K562 (cell line): ENCODE measurements around the gene FBLN7. TPM values are rescaled to one million over a fixed set of nuclear protein-coding genes. Genes with fewer than 3 reads are reported as not detected.

Source experiments
- polyA plus RNA-seq, 8 experiments: library from polyadenylated mRNA; depleted of rRNA in 4 of 8; stranded (reverse) in 5 of 8; unstranded in 3 of 8; fragments of >200 nt; fragmentation: Nextera tagmentation in 2 of 8; fragmentation: Illumina TruSeq in 1 of 8; extraction: Ambion mirVana in 2 of 8; extraction: Trizol in 1 of 8; gene quantifications; 2 replicates each; pipeline versions ENCODE4 v1.2.1 to v1.2.3, GENCODE V29; 2011 to 2014; ENCODE audit warnings: inconsistent platforms in 1 of 8, missing spikeins in 1 of 8
- total RNA-seq, 7 experiments: library from RNA; depleted of rRNA in 6 of 7; stranded (reverse); fragments of >200 nt in 6 of 7; fragmentation: Illumina TruSeq in 2 of 7; extraction: Trizol in 2 of 7; gene quantifications; 2 replicates each; pipeline versions ENCODE4 v1.2.1 to v1.2.3, GENCODE V29; 2011 to 2021; ENCODE audit warnings: low replicate concordance in 1 of 7

Gene FBLN7
- total and polyA plus RNA-seq, 9 of the 15 experiments (the other 6 are each of a cell fraction or from before 2014, with no cell fraction given): 0.13 TPM; not detected in 8

Other genes with a start within 250 kb of the FBLN7 start
- gene MERTK, start 239.8 kb upstream of the FBLN7 start, total RNA-seq (2014; rRNA removed): 0.82 and 1.1 TPM in 2 replicates
- 0.73 and 0.83 TPM in 2 replicates for gene MERTK, start 239.8 kb upstream of the FBLN7 start, total RNA-seq (2014; rRNA removed; fragmentation: Illumina TruSeq; extraction: Trizol)
- gene MERTK, start 239.8 kb upstream of the FBLN7 start, total RNA-seq (2015; rRNA removed; fragmentation: Illumina TruSeq; extraction: Trizol): 0.62 and 0.68 TPM in 2 replicates
- 1.1 and 1.4 TPM in 2 replicates for gene MERTK, start 239.8 kb upstream of the FBLN7 start, total RNA-seq (2021)
- gene MERTK, start 239.8 kb upstream of the FBLN7 start, polyA plus RNA-seq (2011; rRNA removed): 1.6 and 2.7 TPM in 2 replicates
- gene MERTK, start 239.8 kb upstream of the FBLN7 start, polyA plus RNA-seq (2014; fragmentation: Illumina TruSeq; extraction: Trizol): 0.93 and 1.2 TPM in 2 replicates
- under 1 TPM; 0.23 to 0.31 TPM for gene MERTK, start 239.8 kb upstream of the FBLN7 start, polyA plus RNA-seq (2014; fragmentation: Nextera tagmentation; extraction: Ambion mirVana)
- gene MERTK, start 239.8 kb upstream of the FBLN7 start, polyA plus RNA-seq (2014; rRNA removed): 0.74 and 1.3 TPM in 2 replicates
- 5.7 and 6.8 TPM in 2 replicates for gene TMEM87B, start 83.1 kb upstream of the FBLN7 start, total RNA-seq (2014; rRNA removed)
- 17.1 and 17.9 TPM in 2 replicates for gene TMEM87B, start 83.1 kb upstream of the FBLN7 start, total RNA-seq (2014; rRNA removed; fragmentation: Illumina TruSeq; extraction: Trizol)
- 11.5 and 12.3 TPM in 2 replicates for gene TMEM87B, start 83.1 kb upstream of the FBLN7 start, total RNA-seq (2015; rRNA removed; fragmentation: Illumina TruSeq; extraction: Trizol)
- gene TMEM87B, start 83.1 kb upstream of the FBLN7 start, total RNA-seq (2021): 11.0 and 11.3 TPM in 2 replicates
- gene TMEM87B, start 83.1 kb upstream of the FBLN7 start, polyA plus RNA-seq (2011; rRNA removed): 11.5 and 17.1 TPM in 2 replicates
- 12.6 and 14.4 TPM in 2 replicates for gene TMEM87B, start 83.1 kb upstream of the FBLN7 start, polyA plus RNA-seq (2014; fragmentation: Illumina TruSeq; extraction: Trizol)
- gene TMEM87B, start 83.1 kb upstream of the FBLN7 start, polyA plus RNA-seq (2014; fragmentation: Nextera tagmentation; extraction: Ambion mirVana): 1 to 10 TPM; 3.7 to 5.8 TPM
- 7.6 and 9.5 TPM in 2 replicates for gene TMEM87B, start 83.1 kb upstream of the FBLN7 start, polyA plus RNA-seq (2014; rRNA removed)
- gene ZC3H8, start 116.7 kb downstream of the FBLN7 start, total RNA-seq (2014; rRNA removed): 18.6 and 20.3 TPM in 2 replicates
- 40.6 and 41.5 TPM in 2 replicates for gene ZC3H8, start 116.7 kb downstream of the FBLN7 start, total RNA-seq (2014; rRNA removed; fragmentation: Illumina TruSeq; extraction: Trizol)
- 29.6 and 33.3 TPM in 2 replicates for gene ZC3H8, start 116.7 kb downstream of the FBLN7 start, total RNA-seq (2015; rRNA removed; fragmentation: Illumina TruSeq; extraction: Trizol)
- gene ZC3H8, start 116.7 kb downstream of the FBLN7 start, total RNA-seq (2021): 17.2 and 17.7 TPM in 2 replicates
- gene ZC3H8, start 116.7 kb downstream of the FBLN7 start, polyA plus RNA-seq (2011; rRNA removed): 9.8 and 11.6 TPM in 2 replicates
- gene ZC3H8, start 116.7 kb downstream of the FBLN7 start, polyA plus RNA-seq (2014; fragmentation: Illumina TruSeq; extraction: Trizol): 24.6 and 31.7 TPM in 2 replicates
- 10 to 100 TPM; 26.1 to 27.5 TPM for gene ZC3H8, start 116.7 kb downstream of the FBLN7 start, polyA plus RNA-seq (2014; fragmentation: Nextera tagmentation; extraction: Ambion mirVana)
- gene ZC3H8, start 116.7 kb downstream of the FBLN7 start, polyA plus RNA-seq (2014; rRNA removed): 25.7 and 31.0 TPM in 2 replicates
- 1.3 and 1.6 TPM in 2 replicates for gene ZC3H6, start 137.2 kb downstream of the FBLN7 start, total RNA-seq (2014; rRNA removed)
- 1.9 and 4.2 TPM in 2 replicates for gene ZC3H6, start 137.2 kb downstream of the FBLN7 start, total RNA-seq (2014; rRNA removed; fragmentation: Illumina TruSeq; extraction: Trizol)
- gene ZC3H6, start 137.2 kb downstream of the FBLN7 start, total RNA-seq (2015; rRNA removed; fragmentation: Illumina TruSeq; extraction: Trizol): 1.5 and 1.9 TPM in 2 replicates
- gene ZC3H6, start 137.2 kb downstream of the FBLN7 start, total RNA-seq (2021): 1.9 and 2.6 TPM in 2 replicates
- gene ZC3H6, start 137.2 kb downstream of the FBLN7 start, polyA plus RNA-seq (2011; rRNA removed): 1.5 and 2.5 TPM in 2 replicates
- gene ZC3H6, start 137.2 kb downstream of the FBLN7 start, polyA plus RNA-seq (2014; fragmentation: Illumina TruSeq; extraction: Trizol): 1.2 and 2.1 TPM in 2 replicates
- under 1 TPM; 0.45 to 0.53 TPM for gene ZC3H6, start 137.2 kb downstream of the FBLN7 start, polyA plus RNA-seq (2014; fragmentation: Nextera tagmentation; extraction: Ambion mirVana)
- gene ZC3H6, start 137.2 kb downstream of the FBLN7 start, polyA plus RNA-seq (2014; rRNA removed): 1.7 and 2.5 TPM in 2 replicates